Mesothelial cell of epicardium (in vitro differentiated cells): Measurements from ENCODE around the gene POLN. TPM values are rescaled to one million over a fixed set of nuclear protein-coding genes. Genes with fewer than 3 reads are reported as not detected.
"Not testable (repeated sequence)": the region's sequence is repeated elsewhere in the genome, so short reads cannot be mapped to it uniquely, and the experiment has no call there.

ENCODE experiments used
- DNase-seq, 2 experiments: peaks; one replicate each; pipeline ENCODE4 v3.0.0; 2021; ENCODE audit warnings: low spot score in 2 of 2; ENCODE audit not compliant: unreplicated experiment in 2 of 2
- H3K27ac Mint-ChIP-seq: 2 replicates; pipeline ENCODE4 v1.8.0; 2021; ENCODE audit warnings: mixed read lengths
- H3K27me3 Mint-ChIP-seq: 2 replicates; pipeline ENCODE4 v1.8.0; 2021; ENCODE audit warnings: low read depth, mixed read lengths
- H3K36me3 Mint-ChIP-seq: 2 replicates; pipeline ENCODE4 v1.8.0; 2021; ENCODE audit warnings: mixed read lengths
- H3K4me1 Mint-ChIP-seq: 2 replicates; pipeline ENCODE4 v1.8.0; 2021; ENCODE audit warnings: mixed read lengths
- H3K4me3 Mint-ChIP-seq: 2 replicates; pipeline ENCODE4 v1.8.0; 2021; ENCODE audit warnings: mild to moderate bottlenecking, moderate library complexity, mixed read lengths
- H3K9me3 Mint-ChIP-seq: 2 replicates; pipeline ENCODE4 v1.8.0; 2021; ENCODE audit warnings: mixed read lengths
- CTCF ChIP-seq: fragments of 200-600 bp; sonication (generic); IDR thresholded peaks from one replicate; pipeline ENCODE4 v1.5.0; 2021; ENCODE audit warnings: antibody characterized with exemption; ENCODE audit not compliant: unreplicated experiment
- total RNA-seq: library from RNA; stranded (reverse); gene quantifications from 3 replicates; pipeline ENCODE4 v1.2.1, GENCODE V29; 2021

Gene POLN
- total RNA-seq, 1 donor from 2014 or later, result 5.8 TPM

DNA sequence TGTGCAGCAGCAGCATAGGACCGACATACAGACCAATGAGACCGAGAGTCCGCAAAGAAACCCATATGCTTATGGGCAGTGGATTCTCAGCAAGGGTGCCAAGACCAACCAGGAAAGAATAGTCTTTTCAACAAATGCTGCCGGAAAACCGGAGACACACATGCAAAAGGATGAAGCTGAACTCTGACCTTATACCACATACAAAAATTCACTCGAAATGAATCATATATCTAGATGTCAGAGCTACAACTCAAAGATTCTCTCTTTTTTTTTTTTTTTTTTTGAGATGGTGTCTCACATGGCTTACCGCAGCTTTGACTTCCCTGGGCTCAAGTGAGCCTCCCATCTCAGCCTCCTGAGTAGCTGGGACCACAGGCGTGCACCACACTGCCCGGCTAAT is 36.0 kb upstream of the POLN start:
- Mint-ChIP-seq H3K9me3 (no peaks in the 10 kb centered on the region), H3K27ac (no peak overlapping the region), H3K4me3 (no peak overlapping the region), H3K27me3 (peaks cover 3% of the 10 kb centered on the region), H3K4me1 (peaks cover 10% of the 10 kb centered on the region), H3K36me3 (no peaks in the 10 kb centered on the region)
- DNase-seq, result no peak
- no peak for TF ChIP-seq CTCF

DNA sequence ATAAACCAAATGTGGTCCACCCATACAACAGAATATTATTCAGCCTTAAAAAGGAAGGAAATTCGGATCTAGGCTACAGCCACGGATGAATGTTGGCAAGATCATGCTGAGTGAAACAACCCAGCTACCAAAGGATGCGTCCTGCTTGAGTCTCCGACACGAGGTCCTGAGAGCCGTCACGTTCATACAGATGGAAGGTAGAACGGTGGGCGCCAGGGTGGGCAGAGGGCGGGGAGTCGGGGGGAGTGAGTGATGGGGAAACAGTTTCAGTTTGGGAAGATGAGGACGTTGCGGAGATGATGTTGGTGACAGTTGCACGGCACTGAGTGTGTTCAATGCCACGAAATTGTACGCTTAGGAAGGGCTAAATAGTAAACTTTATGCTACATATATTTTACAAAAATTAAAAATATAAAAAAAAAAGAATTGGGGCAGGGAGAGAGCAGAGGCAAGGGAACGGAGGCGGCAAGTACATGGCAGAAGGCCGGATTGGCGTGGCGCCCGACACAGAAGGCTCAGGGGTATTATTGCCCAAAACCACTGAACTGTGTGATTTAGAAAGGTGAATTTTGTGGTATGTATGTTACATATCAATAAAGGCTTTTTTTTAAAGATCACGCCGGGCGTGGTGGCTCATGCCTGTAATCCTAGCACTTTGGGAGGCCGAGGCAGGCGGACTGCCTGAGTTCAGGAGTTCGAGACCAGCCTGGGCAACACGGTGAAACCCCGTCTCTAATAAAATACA is 34.8 kb upstream of the POLN start:
- Mint-ChIP-seq H3K27ac (no peak overlapping the region), H3K4me1 (peaks cover 10% of the 10 kb centered on the region), H3K27me3 (no peaks in the 10 kb centered on the region), H3K4me3 (no peak overlapping the region), H3K36me3 (no peaks in the 10 kb centered on the region), H3K9me3 (no peaks in the 10 kb centered on the region)
- TF ChIP-seq CTCF, result no peak
- DNase-seq, result no peak

DNA sequence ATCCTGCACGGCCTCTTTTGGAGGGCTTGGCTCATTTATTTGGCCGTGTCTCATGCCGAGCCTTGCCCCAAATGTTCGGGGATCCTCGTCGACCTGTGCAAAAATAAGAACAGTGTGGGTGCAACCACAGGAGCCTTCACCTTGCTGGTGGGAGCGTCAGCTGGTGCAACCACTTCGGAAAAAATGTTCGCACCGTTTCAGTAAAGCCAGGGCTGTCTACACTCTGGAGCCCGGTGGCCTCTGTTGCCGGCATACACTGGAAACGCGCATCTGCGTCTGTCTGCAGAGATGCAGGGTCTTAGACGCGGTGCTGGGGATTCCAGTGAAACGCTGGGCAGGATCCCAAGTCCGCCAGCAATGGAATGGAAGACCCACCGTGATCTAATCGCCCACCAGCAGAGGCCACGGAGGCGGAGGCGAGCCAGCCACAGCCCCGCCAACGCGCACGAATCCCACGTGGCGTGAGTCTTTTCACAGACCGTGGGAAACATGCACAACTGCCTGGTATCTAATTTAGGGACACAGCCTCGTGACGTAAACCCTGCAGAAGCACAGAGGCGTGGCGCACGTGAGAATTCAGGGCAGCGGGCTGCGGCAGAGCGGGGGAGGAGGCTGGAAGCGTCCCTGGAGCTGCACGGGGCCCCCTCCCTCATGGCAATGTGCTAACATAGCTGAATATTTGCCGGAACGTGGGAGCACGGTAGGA is 33.8 kb upstream of the POLN start:
- no peak for TF ChIP-seq CTCF
- no peak for DNase-seq
- Mint-ChIP-seq H3K4me1 (peaks cover 10% of the 10 kb centered on the region), H3K4me3 (no peak overlapping the region), H3K9me3 (no peaks in the 10 kb centered on the region), H3K27me3 (no peaks in the 10 kb centered on the region), H3K36me3 (no peaks in the 10 kb centered on the region), H3K27ac (no peak overlapping the region)

DNA sequence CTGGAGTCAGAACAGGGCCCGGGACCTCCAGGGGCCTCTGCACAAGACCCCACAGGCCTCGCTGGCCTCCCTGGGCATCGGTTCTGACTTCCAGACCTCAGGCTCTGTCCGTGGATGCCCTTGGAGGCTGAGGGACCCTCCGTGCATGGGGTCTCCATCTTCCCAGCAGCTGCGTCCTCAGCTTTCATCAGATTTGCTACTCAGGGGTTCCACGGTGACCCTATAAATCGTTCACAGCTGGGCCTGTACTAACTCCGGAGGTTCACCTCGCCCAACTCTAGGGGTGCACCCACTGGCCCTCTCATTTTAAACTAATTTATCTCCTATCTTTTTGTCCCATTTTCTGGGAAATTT is 33.1 kb upstream of the POLN start:
- not testable (repeated sequence) for H3K9me3 Mint-ChIP-seq, H3K4me1 Mint-ChIP-seq, H3K27me3 Mint-ChIP-seq, DNase-seq, H3K27ac Mint-ChIP-seq, H3K4me3 Mint-ChIP-seq, H3K36me3 Mint-ChIP-seq

GRCh38 chr4:2274320-2275043 is 32.6 kb upstream of the POLN start:
- no peak for DNase-seq
- Mint-ChIP-seq H3K27me3 (no peaks in the 10 kb centered on the region), H3K4me1 (peaks cover 10% of the 10 kb centered on the region), H3K36me3 (no peaks in the 10 kb centered on the region), H3K4me3 (no peak overlapping the region), H3K27ac (no peak overlapping the region), H3K9me3 (no peaks in the 10 kb centered on the region)
- no peak for TF ChIP-seq CTCF

DNA sequence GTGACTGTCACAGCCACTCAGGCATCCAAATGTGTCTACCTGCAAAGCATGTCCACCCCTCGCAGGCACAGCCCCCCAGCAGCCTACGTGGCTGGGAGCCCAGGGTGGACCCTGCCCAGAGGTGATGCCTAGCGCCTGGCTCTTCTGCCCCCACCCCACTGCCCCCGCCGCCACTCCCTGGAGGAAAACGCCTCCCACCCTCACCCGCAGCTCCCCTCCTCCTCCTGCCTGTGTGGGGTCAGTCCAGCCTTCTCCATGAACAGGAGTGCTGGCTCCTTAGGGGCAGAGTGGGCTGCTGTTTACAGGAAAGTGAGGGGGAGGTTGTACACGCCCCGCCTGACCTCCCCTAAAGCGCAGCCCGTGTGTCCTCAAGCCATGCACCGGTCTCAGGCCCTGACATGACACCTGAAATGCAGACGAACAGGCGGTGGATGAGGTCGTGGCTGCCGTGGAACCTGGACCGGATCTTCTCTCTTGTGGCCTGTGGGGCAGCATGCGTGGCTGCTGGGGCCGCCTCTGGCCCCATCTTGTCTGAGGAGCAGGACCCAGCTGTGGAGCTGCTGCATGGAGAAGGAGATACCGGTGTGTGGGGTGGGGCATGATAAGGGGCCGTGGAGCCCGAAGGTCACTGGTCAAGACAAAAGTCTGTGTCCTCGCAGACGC is 31.9 kb upstream of the POLN start:
- H3K36me3 Mint-ChIP-seq, result no peaks in the 10 kb centered on the region
- DNase-seq, result no peak
- no peak for TF ChIP-seq CTCF
- H3K27me3 Mint-ChIP-seq, result no peaks in the 10 kb centered on the region
- no peak overlapping the region for H3K4me3 Mint-ChIP-seq
- no peak overlapping the region for H3K27ac Mint-ChIP-seq
- no peaks in the 10 kb centered on the region for H3K9me3 Mint-ChIP-seq
- peaks cover 14% of the 10 kb centered on the region for H3K4me1 Mint-ChIP-seq
